ENCODE results near the gene TOMM34. TPM values are rescaled to one million over a fixed set of nuclear protein-coding genes. Genes with fewer than 3 reads are reported as not detected.

The TOMM34 gene
- total RNA-seq: 12.3 and 13.0 TPM in 2 replicates

GRCh38 chr20:44960103-44960852 lies at the start of gene TOMM34:
TSS of gene TOMM34 (minus strand) at chr20:44960397. CDS start at chr20:44960333, 64 bp downstream.

GRCh38 chr20:44966030-44966961 lies 6.1 kb upstream of the TOMM34 start, which contains the start of gene STK4:
TSS of gene STK4 (plus strand) at chr20:44966512. CDS start at chr20:44966569, 57 bp downstream.

GRCh38 chr20:44909872-44910689 lies 50.1 kb downstream of the TOMM34 start, which contains the start of gene PABPC1L:
TSS of gene PABPC1L (plus strand) at chr20:44910060. CDS start at chr20:44910144, 84 bp downstream.

Other genes starting within 250 kb of the TOMM34 start
- gene CCN5, start 245.0 kb downstream of the TOMM34 start, total RNA-seq: not detected in 2 replicates
- gene KCNK15, start 214.5 kb downstream of the TOMM34 start, total RNA-seq: 0.06 TPM in 1 of 2 replicates, not detected in the other
- not detected in 2 replicates for gene RIMS4, start 149.9 kb downstream of the TOMM34 start, total RNA-seq
- gene YWHAB, start 74.7 kb downstream of the TOMM34 start, total RNA-seq: 82.9 and 133 TPM in 2 replicates
- gene PABPC1L, start 50.3 kb downstream of the TOMM34 start, total RNA-seq: 1.3 and 4.5 TPM in 2 replicates
- 13.0 and 29.7 TPM in 2 replicates for gene STK4, start 6.1 kb upstream of the TOMM34 start, total RNA-seq
- 0.16 and 0.38 TPM in 2 replicates for gene KCNS1, start 140.7 kb upstream of the TOMM34 start, total RNA-seq
- not detected in 2 replicates for gene WFDC5, start 154.8 kb upstream of the TOMM34 start, total RNA-seq
- not detected in 2 replicates for gene WFDC12, start 164.1 kb upstream of the TOMM34 start, total RNA-seq
- not detected in 2 replicates for gene PI3, start 214.5 kb upstream of the TOMM34 start, total RNA-seq
- not detected in 2 replicates for gene SEMG1, start 246.6 kb upstream of the TOMM34 start, total RNA-seq